ENCODE data around the gene MYH3.

DNA sequence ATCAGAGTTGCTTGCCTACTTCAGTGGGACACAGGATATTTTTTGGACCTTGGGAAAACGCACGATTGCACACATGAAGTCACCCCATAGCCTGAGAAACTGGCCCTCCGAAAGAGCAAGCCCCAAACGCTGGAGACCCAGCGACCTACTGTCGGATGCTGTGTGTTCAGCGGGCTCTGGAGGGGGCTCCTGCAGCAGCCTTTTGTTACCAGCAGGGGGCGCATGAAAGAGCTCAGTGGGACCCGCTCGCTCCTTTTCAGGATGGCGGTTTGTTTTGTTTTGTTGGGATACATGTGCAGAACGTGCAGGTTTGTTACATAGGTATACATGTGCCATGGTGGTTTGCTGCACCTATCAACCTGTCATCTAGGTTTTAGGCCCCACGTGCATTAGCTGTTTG, 28.4 kb downstream of the MYH3 start:
- TF ChIP-seq, protein P1, sequence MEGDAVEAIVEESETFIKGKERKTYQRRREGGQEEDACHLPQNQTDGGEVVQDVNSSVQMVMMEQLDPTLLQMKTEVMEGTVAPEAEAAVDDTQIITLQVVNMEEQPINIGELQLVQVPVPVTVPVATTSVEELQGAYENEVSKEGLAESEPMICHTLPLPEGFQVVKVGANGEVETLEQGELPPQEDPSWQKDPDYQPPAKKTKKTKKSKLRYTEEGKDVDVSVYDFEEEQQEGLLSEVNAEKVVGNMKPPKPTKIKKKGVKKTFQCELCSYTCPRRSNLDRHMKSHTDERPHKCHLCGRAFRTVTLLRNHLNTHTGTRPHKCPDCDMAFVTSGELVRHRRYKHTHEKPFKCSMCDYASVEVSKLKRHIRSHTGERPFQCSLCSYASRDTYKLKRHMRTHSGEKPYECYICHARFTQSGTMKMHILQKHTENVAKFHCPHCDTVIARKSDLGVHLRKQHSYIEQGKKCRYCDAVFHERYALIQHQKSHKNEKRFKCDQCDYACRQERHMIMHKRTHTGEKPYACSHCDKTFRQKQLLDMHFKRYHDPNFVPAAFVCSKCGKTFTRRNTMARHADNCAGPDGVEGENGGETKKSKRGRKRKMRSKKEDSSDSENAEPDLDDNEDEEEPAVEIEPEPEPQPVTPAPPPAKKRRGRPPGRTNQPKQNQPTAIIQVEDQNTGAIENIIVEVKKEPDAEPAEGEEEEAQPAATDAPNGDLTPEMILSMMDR (IDR thresholded peaks at IDR 0.05), result peak in 1 of 6 experiments; percentile 13
- no peak for TF ChIP-seq POLR2A (IDR thresholded peaks at IDR 0.05)
- no peak for TF ChIP-seq EP300 (IDR thresholded peaks at IDR 0.05)
- no peak for TF ChIP-seq POLR2AphosphoS5 (IDR thresholded peaks at IDR 0.05)
